ENCODE measurements around the gene NF1.
"Not testable (repeated sequence)": the region's sequence is repeated elsewhere in the genome, so short reads cannot be mapped to it uniquely, and the experiment has no call there.

The NF1 gene

GRCh38 chr17:31379597-31380205 lies 284.9 kb downstream of the NF1 start:
- in situ Hi-C loops (cut with HindIII; ENCODE audit: low sequenced_read_pairs), result no loop called here

GRCh38 chr17:31381165-31381668 lies 286.4 kb downstream of the NF1 start:
- in situ Hi-C loops (cut with HindIII; ENCODE audit: low sequenced_read_pairs), result no loop called here

- in situ Hi-C loops (cut with HindIII; ENCODE audit: low sequenced_read_pairs), result not testable (repeated sequence)
These were observed 288.0 kb downstream of the NF1 start for GRCh38 chr17:31382668-31383275.

GRCh38 chr17:31383488-31383887 lies 288.7 kb downstream of the NF1 start:
- in situ Hi-C loops (cut with HindIII; ENCODE audit: low sequenced_read_pairs), result not testable (repeated sequence)

GRCh38 chr17:31385428-31386285 lies 290.9 kb downstream of the NF1 start:
- in situ Hi-C loops (cut with HindIII; ENCODE audit: low sequenced_read_pairs), result no loop called here

- in situ Hi-C loops (cut with HindIII; ENCODE audit: low sequenced_read_pairs), result no loop called here
These were observed 291.8 kb downstream of the NF1 start for GRCh38 chr17:31386542-31387075.

- in situ Hi-C loops (cut with HindIII; ENCODE audit: low sequenced_read_pairs), result no loop called here
These were observed 292.7 kb downstream of the NF1 start for GRCh38 chr17:31387438-31387837.

- in situ Hi-C loops (cut with HindIII; ENCODE audit: low sequenced_read_pairs), result no loop called here
These were observed 293.6 kb downstream of the NF1 start for GRCh38 chr17:31388351-31388750.

- in situ Hi-C loops (cut with HindIII; ENCODE audit: low sequenced_read_pairs), result no loop called here
These were observed 294.2 kb downstream of the NF1 start for GRCh38 chr17:31388770-31389656.

GRCh38 chr17:31389657-31390381 lies 295.0 kb downstream of the NF1 start:
- in situ Hi-C loops (cut with HindIII; ENCODE audit: low sequenced_read_pairs), result no loop called here

GRCh38 chr17:31390426-31390747 lies 295.6 kb downstream of the NF1 start:
- in situ Hi-C loops (cut with HindIII; ENCODE audit: low sequenced_read_pairs), result no loop called here

- in situ Hi-C loops (cut with HindIII; ENCODE audit: low sequenced_read_pairs), result no loop called here
These were observed 296.1 kb downstream of the NF1 start for GRCh38 chr17:31390748-31391495.

- in situ Hi-C loops (cut with HindIII; ENCODE audit: low sequenced_read_pairs), result no loop called here
These were observed 296.7 kb downstream of the NF1 start, which contains the start of gene RAB11FIP4 for GRCh38 chr17:31391496-31391949. RAB11FIP4 (plus strand) TSS chr17:31391675; CDS start chr17:31391853, 178 bp downstream.

GRCh38 chr17:31392002-31392855 lies 297.5 kb downstream of the NF1 start:
- in situ Hi-C loops (cut with HindIII; ENCODE audit: low sequenced_read_pairs), result no loop called here

GRCh38 chr17:31392856-31393748 lies 298.3 kb downstream of the NF1 start:
- in situ Hi-C loops (cut with HindIII; ENCODE audit: low sequenced_read_pairs), result no loop called here

- in situ Hi-C loops (cut with HindIII; ENCODE audit: low sequenced_read_pairs), result no loop called here
These were observed 299.0 kb downstream of the NF1 start for GRCh38 chr17:31393749-31394146.

GRCh38 chr17:31394544-31394943 lies 299.8 kb downstream of the NF1 start:
- in situ Hi-C loops (cut with HindIII; ENCODE audit: low sequenced_read_pairs), result no loop called here

All from endothelial cell of hepatic sinusoid (primary cell).